Activated naive CD8-positive, alpha-beta T cell treated with anti-CD3 and anti-CD28 coated beads, Interleukin-2, amount 10 ng/mL, durations not matched to agents 7 days and 5 days (primary cell): ENCODE results near the gene ALG11. TPM values are rescaled to one million over a fixed set of nuclear protein-coding genes. Genes with fewer than 3 reads are reported as not detected.
"Not testable (repeated sequence)": the region's sequence is repeated elsewhere in the genome, so short reads cannot be mapped to it uniquely, and the experiment has no call there.

Experiments
- ATAC-seq: fragments of 150-1000 bp; cut with Tn5 transposase; one replicate; pipeline ENCODE4 v1.10.0; 2021; ENCODE audit warnings: low read depth, moderate library complexity
- POLR2A ChIA-PET: fragments of 350-600 bp; sonication (Branson Sonifier 250); formaldehyde crosslinking; loops from one replicate; lab custom pipeline; 2021; ENCODE audit warnings: antibody characterized with exemption; lab: Charles Lee
- DNase-seq: peaks from one replicate; pipeline ENCODE4 v3.0.0; 2021
- H3K27ac Mint-ChIP-seq: one replicate; pipeline ENCODE4 v1.8.0; 2022; ENCODE audit warnings: mild to moderate bottlenecking, mixed read lengths
- H3K27me3 Mint-ChIP-seq: one replicate; pipeline ENCODE4 v1.8.0; 2022; ENCODE audit warnings: mild to moderate bottlenecking, moderate library complexity, mixed read lengths
- H3K36me3 Mint-ChIP-seq: one replicate; pipeline ENCODE4 v1.8.0; 2021; ENCODE audit warnings: mild to moderate bottlenecking, mixed read lengths
- H3K4me1 Mint-ChIP-seq: one replicate; pipeline ENCODE4 v1.8.0; 2021; ENCODE audit warnings: mixed read lengths
- H3K4me3 Mint-ChIP-seq: one replicate; pipeline ENCODE4 v1.8.0; 2022; ENCODE audit warnings: mild to moderate bottlenecking, moderate library complexity, mixed read lengths
- H3K9me3 Mint-ChIP-seq: one replicate; pipeline ENCODE4 v1.8.0; 2021; ENCODE audit warnings: mixed read lengths
- total RNA-seq, 2 experiments: library from RNA; stranded (reverse); gene quantifications; one replicate each; pipeline ENCODE4 v1.2.3, GENCODE V29; 2021

Gene ALG11
- total RNA-seq, 2 experiments from 2014 or later = 30.0 to 30.5 TPM

DNA sequence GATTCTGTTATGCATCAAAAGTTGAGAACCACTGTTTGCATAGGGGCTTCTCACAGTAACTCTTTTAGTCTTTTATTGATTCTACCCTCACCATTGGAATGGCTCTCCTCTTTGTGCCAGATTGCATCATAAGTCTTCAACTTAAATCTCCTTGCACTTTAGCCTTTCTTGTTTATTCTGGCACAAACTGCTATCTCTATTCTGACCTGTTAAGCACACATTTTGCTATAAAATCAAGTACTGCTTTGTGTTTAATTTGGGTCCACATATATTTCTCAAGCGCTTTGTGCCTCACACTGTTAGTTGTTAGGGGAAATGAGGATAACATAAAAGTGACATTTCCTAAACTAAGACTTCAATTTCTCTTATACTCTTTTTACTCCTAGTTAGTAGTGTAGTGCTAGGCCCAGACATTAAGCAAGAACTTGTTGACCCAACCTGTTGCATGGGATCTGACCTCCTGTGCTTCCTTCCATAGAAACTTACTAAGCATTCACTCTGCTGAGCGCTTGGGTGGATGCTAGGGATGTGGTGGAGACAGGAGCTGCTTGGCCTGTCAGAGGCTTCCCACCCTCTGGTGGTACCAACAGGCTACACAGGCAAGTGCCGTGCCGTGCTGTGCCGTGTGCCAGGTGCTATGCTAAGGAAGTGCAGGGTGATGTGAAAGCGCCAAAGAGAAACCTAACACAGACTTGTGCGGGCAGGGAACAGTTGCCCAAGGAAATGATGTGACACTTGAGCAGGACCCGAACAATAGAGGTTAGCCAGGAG, 13.5 kb downstream of the ALG11 start:
- Mint-ChIP-seq H3K4me3 (no peak overlapping the region), H3K36me3 (peaks cover 64% of the 10 kb centered on the region), H3K27ac (no peak overlapping the region), H3K4me1 (peaks cover 11% of the 10 kb centered on the region), H3K9me3 (peaks cover 10% of the 10 kb centered on the region), H3K27me3 (no peaks in the 10 kb centered on the region)
- no peak for DNase-seq
- POLR2A ChIA-PET = no interaction called here
- ATAC-seq = no peak

DNA sequence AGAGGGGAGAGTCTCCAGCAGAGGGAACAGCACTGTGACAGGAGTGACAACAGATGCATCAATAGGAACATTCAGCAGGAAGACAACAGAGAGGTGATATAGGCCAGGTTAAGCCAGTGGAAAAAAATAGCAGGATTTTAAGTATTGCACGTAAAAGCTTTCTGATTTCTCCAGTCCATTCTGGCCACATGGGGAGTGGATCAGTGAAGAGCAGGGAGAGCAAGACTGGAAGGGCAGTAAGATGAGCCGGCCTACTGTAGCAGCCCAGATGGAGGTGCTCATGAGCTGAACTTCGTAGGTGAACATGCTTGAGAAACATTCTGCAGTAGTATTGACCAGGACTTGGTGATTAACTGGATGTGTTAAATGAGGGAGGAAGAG, 14.0 kb downstream of the ALG11 start:
- Mint-ChIP-seq H3K27me3 (no peaks in the 10 kb centered on the region), H3K27ac (no peak overlapping the region), H3K4me3 (no peak overlapping the region), H3K4me1 (peaks cover 11% of the 10 kb centered on the region), H3K36me3 (peaks cover 63% of the 10 kb centered on the region), H3K9me3 (peaks cover 10% of the 10 kb centered on the region)
- ATAC-seq = no peak
- DNase-seq = no peak
- POLR2A ChIA-PET = no interaction called here

DNA sequence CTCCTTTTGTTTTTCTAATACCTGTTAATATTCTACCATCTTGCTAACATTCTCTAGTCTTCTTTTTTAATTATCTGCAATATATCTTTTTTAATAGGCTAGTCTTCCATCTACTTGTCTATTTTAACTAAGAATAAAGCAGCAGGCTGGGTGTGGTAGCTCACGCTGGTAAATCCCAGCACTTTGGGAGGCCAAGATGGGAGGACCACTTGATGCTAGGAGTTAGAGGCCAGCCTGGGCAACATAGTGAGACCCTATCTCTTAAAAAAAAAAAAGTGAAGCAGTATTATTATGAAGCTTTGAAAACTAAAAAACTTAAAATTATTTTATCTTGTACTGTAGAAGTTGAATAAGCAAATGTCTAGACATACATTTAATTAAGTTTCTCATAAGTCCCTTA, 15.6 kb downstream of the ALG11 start:
- H3K4me3 Mint-ChIP-seq = no peak overlapping the region
- H3K27me3 Mint-ChIP-seq = no peaks in the 10 kb centered on the region
- POLR2A ChIA-PET = no interaction called here
- ATAC-seq (no peak), DNase-seq (no peak)
- H3K36me3 Mint-ChIP-seq = peaks cover 58% of the 10 kb centered on the region
- H3K4me1 Mint-ChIP-seq = peaks cover 10% of the 10 kb centered on the region
- H3K9me3 Mint-ChIP-seq = peaks cover 10% of the 10 kb centered on the region
- no peak overlapping the region for H3K27ac Mint-ChIP-seq

DNA sequence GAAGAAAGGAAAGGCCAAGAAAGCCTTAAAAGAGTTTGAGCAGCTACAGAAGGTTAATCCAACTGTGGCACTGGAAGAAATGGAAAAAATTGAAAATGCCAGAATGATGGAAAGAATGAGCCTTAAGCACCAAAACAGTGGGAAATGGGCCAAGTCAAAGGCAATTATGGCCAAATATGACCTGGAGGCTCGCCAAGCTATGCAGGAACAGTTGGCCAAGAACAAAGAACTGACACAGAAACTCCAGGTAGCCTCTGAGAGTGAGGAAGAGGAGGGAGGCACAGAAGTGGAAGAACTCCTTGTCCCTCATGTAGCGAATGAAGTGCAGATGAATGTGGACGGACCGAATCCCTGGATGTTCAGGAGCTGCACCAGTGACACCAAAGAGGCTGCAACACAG, 17.4 kb downstream of the ALG11 start:
- no peak for DNase-seq
- no peak overlapping the region for H3K4me3 Mint-ChIP-seq
- POLR2A ChIA-PET = no interaction called here
- H3K9me3 Mint-ChIP-seq = peaks cover 10% of the 10 kb centered on the region
- no peak for ATAC-seq
- peaks cover 49% of the 10 kb centered on the region for H3K36me3 Mint-ChIP-seq
- H3K4me1 Mint-ChIP-seq = peaks cover 10% of the 10 kb centered on the region
- H3K27me3 Mint-ChIP-seq = no peaks in the 10 kb centered on the region
- no peak overlapping the region for H3K27ac Mint-ChIP-seq

DNA sequence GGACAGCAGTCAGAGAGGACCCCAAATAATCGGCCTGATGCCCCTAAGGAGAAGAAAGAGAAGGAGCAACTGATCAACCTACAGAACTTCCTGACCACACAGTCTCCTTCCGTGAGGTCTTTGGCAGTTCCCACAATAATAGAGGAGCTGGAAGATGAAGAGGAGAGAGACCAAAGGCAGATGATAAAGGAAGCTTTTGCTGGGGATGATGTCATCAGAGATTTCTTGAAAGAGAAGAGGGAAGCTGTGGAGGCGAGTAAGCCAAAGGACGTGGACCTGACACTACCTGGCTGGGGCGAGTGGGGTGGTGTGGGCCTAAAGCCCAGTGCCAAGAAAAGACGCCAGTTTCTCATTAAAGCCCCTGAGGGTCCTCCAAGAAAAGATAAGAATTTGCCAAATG, 18.2 kb downstream of the ALG11 start:
- POLR2A ChIA-PET, ATAC-seq, H3K4me1 Mint-ChIP-seq, H3K4me3 Mint-ChIP-seq, DNase-seq, H3K27ac Mint-ChIP-seq, H3K27me3 Mint-ChIP-seq: not testable (repeated sequence)
- Mint-ChIP-seq H3K9me3 (peaks cover 10% of the 10 kb centered on the region), H3K36me3 (peaks cover 41% of the 10 kb centered on the region)

DNA sequence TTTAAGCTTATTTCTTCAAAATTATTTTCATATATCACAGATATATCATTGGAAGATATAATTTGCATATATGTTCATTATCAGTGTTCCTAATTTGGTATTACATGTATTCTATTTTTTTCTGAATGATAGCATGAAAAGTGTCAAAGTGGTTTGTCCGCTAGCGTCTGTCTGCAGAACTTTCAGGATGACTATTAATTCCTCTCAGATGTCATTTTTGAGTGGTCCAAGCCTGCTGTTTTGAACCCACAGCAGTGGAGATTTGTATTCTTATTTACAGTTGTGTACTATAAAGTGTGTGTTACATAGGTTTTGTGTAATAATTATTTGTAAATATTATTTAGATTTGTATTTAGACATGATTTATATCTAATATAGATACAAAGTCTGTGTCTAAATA, 20.8 kb downstream of the ALG11 start:
- Mint-ChIP-seq H3K4me3 (no peak overlapping the region), H3K36me3 (peaks cover 21% of the 10 kb centered on the region), H3K27ac (no peak overlapping the region), H3K9me3 (peaks cover 4% of the 10 kb centered on the region), H3K4me1 (peaks cover 3% of the 10 kb centered on the region), H3K27me3 (no peaks in the 10 kb centered on the region)
- ATAC-seq (no peak), DNase-seq (no peak)
- POLR2A ChIA-PET = no interaction called here

DNA sequence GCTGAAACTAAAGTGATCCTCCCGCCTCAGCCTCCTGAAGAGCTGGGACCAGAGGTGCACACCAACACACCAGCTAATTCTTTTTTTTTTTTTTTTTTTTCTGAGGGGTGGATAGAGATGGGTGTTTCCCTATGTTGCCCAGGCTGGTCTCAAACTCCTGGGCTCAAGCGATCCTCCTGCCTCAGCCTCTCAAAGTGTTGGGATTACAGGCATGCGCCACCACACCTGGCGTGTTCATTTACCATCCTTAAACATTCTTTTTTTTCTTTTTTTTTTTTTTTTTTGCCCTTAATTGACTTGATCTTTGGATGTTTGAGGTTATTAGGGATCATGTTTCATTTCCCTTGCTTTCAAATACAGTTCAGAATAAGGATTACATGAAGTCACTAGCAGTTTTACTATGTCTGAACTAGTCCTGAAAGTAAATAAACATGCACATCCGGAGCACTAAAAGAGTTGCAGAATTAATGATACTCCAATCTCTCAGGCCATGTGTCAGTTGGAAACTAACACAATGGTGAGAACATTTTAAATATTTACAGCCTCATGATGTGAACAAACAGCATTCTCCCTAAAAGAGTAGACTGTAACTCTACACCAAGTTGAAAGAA, 22.5 kb downstream of the ALG11 start:
- ATAC-seq = no peak

DNA sequence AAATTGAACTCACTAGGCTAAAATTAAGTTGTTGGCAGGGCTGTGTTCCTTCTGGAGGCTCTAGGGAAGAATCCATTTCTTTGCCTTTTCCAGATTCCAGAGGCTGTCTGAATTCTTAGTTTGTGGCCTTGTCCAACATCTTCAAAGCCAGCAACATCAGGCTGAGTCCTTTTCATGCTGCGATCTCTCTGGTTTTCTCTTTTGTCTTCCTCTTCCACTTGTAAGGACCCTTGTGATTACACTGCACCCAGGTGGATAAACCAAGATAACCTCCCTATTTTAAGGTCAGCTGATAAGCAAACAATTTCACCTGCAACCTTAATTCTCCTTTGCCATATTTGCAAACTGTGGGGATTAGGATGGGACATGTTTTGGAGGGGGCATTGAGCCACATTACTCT, 23.8 kb downstream of the ALG11 start:
- Mint-ChIP-seq H3K4me3 (no peak overlapping the region), H3K36me3 (peaks cover 2% of the 10 kb centered on the region), H3K9me3 (peaks cover 2% of the 10 kb centered on the region), H3K27ac (no peak overlapping the region), H3K27me3 (no peaks in the 10 kb centered on the region), H3K4me1 (no peaks in the 10 kb centered on the region)
- no peak for DNase-seq
- POLR2A ChIA-PET = no interaction called here
- no peak for ATAC-seq

More for the DNA sequence above, 22.5 kb downstream of the ALG11 start:
- no peaks in the 10 kb centered on the region for H3K27me3 Mint-ChIP-seq
- peaks cover 8% of the 10 kb centered on the region for H3K36me3 Mint-ChIP-seq
- peaks cover 3% of the 10 kb centered on the region for H3K4me1 Mint-ChIP-seq
- no peak overlapping the region for H3K4me3 Mint-ChIP-seq
- DNase-seq = no peak
- POLR2A ChIA-PET = no interaction called here
- peaks cover 4% of the 10 kb centered on the region for H3K9me3 Mint-ChIP-seq
- no peak overlapping the region for H3K27ac Mint-ChIP-seq

DNA sequence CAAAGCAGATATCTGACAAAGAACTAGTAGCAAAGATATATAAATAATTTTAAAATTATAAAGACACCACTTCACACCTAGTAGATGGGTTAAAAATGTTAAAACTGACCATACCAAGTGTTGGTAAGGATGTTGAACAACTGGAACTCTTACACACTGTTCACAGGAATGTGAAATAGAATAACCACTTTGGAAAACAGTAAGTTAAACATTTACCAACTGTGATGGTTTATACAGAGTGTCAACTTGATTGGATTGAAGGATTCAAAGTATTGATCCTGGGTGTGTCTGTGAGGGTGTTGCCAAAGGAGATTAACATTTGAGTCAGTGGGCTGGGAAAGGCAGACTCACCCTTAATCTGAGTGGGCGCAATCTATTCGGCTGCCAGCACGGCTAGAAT, 31.5 kb downstream of the ALG11 start:
- POLR2A ChIA-PET = no interaction called here
- no peak for DNase-seq

DNA sequence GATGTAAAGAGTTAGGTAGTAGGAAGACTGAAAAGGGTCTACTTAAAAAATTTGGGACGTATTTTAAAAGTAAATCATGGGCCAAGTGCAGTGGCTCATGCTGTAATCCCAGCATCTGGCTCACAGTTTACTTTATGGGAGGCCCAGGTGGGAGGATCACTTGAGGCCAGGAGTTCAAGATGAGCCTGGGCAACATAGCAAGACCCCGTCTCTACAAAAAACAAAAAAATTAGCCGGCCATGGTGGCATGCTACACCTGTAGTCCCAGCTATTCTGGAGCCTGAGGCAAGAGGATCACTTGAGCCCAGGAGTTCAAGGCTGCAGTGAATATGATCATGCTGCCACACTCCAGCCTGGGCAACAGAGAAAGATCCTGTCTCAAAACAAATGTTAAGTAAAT, 35.3 kb downstream of the ALG11 start:
- DNase-seq = no peak
- Mint-ChIP-seq H3K27me3 (no peaks in the 10 kb centered on the region), H3K27ac (no peak overlapping the region), H3K9me3 (peaks cover 1% of the 10 kb centered on the region), H3K4me1 (no peaks in the 10 kb centered on the region), H3K36me3 (no peaks in the 10 kb centered on the region), H3K4me3 (no peak overlapping the region)
- POLR2A ChIA-PET = no interaction called here
- ATAC-seq = no peak

More for the DNA sequence above, 31.5 kb downstream of the ALG11 start:
- Mint-ChIP-seq H3K36me3 (no peaks in the 10 kb centered on the region), H3K9me3 (no peaks in the 10 kb centered on the region), H3K4me1 (no peaks in the 10 kb centered on the region), H3K4me3 (no peak overlapping the region), H3K27me3 (no peaks in the 10 kb centered on the region), H3K27ac (no peak overlapping the region)
- no peak for ATAC-seq

DNA sequence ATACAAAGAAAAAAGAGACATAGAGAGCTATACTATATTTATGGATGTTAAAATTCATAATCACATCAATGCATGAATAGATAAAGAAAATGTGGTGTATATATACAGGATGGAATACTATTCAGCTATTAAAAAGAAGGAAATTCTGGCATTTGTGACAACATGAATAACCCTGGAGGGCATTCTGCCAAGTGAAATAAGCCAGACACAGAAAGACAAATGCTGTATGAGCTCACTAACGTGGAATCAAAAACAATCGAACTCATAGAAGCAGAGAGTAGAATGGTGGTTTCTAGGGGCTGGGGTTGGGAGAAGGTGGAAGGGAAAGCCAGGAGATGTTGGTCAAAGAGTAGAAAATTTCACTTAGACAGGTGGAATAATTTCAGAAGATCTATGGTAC, 36.3 kb downstream of the ALG11 start:
- POLR2A ChIA-PET = no interaction called here
- Mint-ChIP-seq H3K4me1 (no peaks in the 10 kb centered on the region), H3K36me3 (no peaks in the 10 kb centered on the region), H3K27ac (no peak overlapping the region), H3K9me3 (peaks cover 1% of the 10 kb centered on the region), H3K27me3 (no peaks in the 10 kb centered on the region), H3K4me3 (no peak overlapping the region)
- no peak for DNase-seq
- ATAC-seq = no peak

DNA sequence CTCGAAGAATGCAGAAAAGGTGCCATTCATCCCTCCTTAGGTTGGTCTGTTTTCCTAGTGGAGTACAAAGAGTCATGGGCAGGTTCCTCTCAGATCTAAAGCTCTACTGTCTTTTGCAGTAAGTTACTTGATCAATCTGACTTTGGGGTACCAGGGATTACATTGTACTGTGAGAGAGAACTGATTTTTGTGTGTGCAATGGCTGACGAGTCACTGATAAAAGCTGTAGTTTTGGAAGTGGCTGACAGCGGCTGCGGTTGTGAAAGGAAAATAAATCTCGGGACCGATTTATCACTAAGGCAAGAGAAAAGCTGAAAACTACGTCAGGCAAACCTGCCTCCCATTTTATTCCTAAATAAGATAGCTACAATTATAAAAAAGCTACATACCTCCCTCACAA, 39.2 kb downstream of the ALG11 start:
- Mint-ChIP-seq H3K9me3 (peaks cover 3% of the 10 kb centered on the region), H3K36me3 (no peaks in the 10 kb centered on the region), H3K27me3 (no peaks in the 10 kb centered on the region), H3K4me3 (no peak overlapping the region), H3K4me1 (no peaks in the 10 kb centered on the region), H3K27ac (no peak overlapping the region)
- ATAC-seq (no peak), DNase-seq (no peak)
- POLR2A ChIA-PET = no interaction called here

DNA sequence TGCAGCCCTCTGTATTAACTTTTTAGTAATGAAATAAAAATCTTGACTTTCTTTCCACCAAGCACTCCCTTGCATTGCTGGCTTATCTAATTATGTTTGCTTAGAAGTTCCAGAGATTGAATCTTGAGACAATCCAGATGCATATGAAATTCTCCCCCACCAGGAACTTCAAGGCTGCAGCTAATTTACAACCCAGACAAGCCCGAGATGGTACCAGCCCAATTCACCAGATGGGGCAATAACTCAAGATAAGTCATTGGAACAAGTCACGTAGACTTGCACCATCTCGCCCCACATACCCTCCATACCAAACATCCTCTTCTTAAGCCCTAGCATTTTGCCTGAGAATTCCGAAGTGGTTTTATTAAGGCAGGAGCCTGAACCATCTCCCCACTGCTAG, 41.3 kb downstream of the ALG11 start:
- POLR2A ChIA-PET = no interaction called here

DNA sequence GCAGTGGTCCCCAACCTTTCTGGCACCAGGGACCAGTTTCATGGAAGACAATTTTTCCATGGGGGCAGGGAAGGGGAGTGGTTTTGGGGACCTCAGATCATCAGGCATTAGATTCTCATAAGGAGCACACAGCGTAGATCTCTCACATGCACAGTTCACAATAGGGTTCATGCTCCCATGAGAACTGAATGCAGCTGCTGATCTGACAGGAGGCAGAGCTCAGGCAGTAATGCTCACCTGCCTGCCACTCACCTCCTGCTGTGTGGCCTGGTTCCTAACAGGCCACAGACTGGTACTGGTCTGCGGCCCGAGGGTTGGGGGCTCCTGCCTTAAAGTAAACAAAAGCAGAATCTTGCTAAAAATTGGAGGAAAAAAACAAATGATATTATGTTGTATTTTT, 48.9 kb downstream of the ALG11 start:
- H3K4me3 Mint-ChIP-seq, ATAC-seq, H3K27ac Mint-ChIP-seq, POLR2A ChIA-PET, H3K27me3 Mint-ChIP-seq, H3K4me1 Mint-ChIP-seq, H3K9me3 Mint-ChIP-seq, H3K36me3 Mint-ChIP-seq, DNase-seq: not testable (repeated sequence)

More for the DNA sequence above, 41.3 kb downstream of the ALG11 start:
- no peak overlapping the region for H3K27ac Mint-ChIP-seq
- no peaks in the 10 kb centered on the region for H3K36me3 Mint-ChIP-seq
- ATAC-seq (no peak), DNase-seq (no peak)
- no peak overlapping the region for H3K4me3 Mint-ChIP-seq
- H3K4me1 Mint-ChIP-seq = no peaks in the 10 kb centered on the region
- peaks cover 3% of the 10 kb centered on the region for H3K9me3 Mint-ChIP-seq
- H3K27me3 Mint-ChIP-seq = no peaks in the 10 kb centered on the region
